Neural cell (in vitro differentiated cells): Measurements from ENCODE around the gene CHST2. TPM values are rescaled to one million over a fixed set of nuclear protein-coding genes. Genes with fewer than 3 reads are reported as not detected.

Experiments
- H2AFZ ChIP-seq: fragments of 200-600, 300-800 bp; sonication (generic), shearing (Covaris generic); 2 replicates; pipeline ENCODE4 v1.6.0; 2014; ENCODE audit warnings: low read depth, mild to moderate bottlenecking, antibody characterized with exemption, low read length, moderate library complexity
- H3F3A ChIP-seq: fragments of 200-600 bp; shearing (Covaris generic); 2 replicates; pipeline ENCODE4 v1.6.1; 2016; ENCODE audit warnings: mild to moderate bottlenecking, moderate library complexity, mixed read lengths, antibody characterized with exemption, low read length; ENCODE audit not compliant: insufficient read depth, poor library complexity, severe bottlenecking
- H3K27ac ChIP-seq: fragments of 200-600, 300-800 bp; sonication (generic), shearing (Covaris generic); 2 replicates; pipeline ENCODE4 v1.5.1; 2014; ENCODE audit warnings: mild to moderate bottlenecking, low read length, moderate library complexity
- H3K27me3 ChIP-seq: fragments of 300-800, 200-600 bp; sonication (generic), shearing (Covaris generic); 2 replicates; pipeline ENCODE4 v1.6.0; 2014; ENCODE audit warnings: mild to moderate bottlenecking, low read depth, low read length, moderate library complexity; ENCODE audit not compliant: insufficient read depth
- H3K36me3 ChIP-seq: fragments of 300-800, 200-600 bp; sonication (generic), shearing (Covaris generic); 2 replicates; pipeline ENCODE4 v1.5.1; 2014; ENCODE audit warnings: mild to moderate bottlenecking, antibody characterized with exemption, low read length, moderate library complexity; ENCODE audit not compliant: insufficient read depth
- H3K4me2 ChIP-seq: fragments of 300-800, 200-600 bp; sonication (generic), shearing (Covaris generic); 2 replicates; pipeline ENCODE4 v1.6.0; 2014; ENCODE audit warnings: mild to moderate bottlenecking, low read length
- H3K4me3 ChIP-seq: fragments of 300-800, 200-600 bp; sonication (generic), shearing (Covaris generic); 2 replicates; pipeline ENCODE4 v1.5.1; 2014; ENCODE audit warnings: mild to moderate bottlenecking, low read length, moderate library complexity
- H3K79me2 ChIP-seq: fragments of 200-600 bp; shearing (Covaris generic); replicated peaks from 2 replicates; pipeline ENCODE4 v1.6.0; 2014; ENCODE audit warnings: mild to moderate bottlenecking, low read length, moderate library complexity; ENCODE audit not compliant: insufficient read depth
- H3K9ac ChIP-seq: fragments of 300-800, 200-600 bp; sonication (generic), shearing (Covaris generic); 2 replicates; pipeline ENCODE4 v1.6.1; 2016; ENCODE audit warnings: mild to moderate bottlenecking, low read length, mixed read lengths
- H3K9me2 ChIP-seq: fragments of 200-600 bp; shearing (Covaris generic); 2 replicates; pipeline ENCODE4 v1.6.1; 2016; ENCODE audit warnings: mild to moderate bottlenecking, low read length, mixed read lengths; ENCODE audit not compliant: insufficient read depth
- H3K9me3 ChIP-seq: fragments of 200-600, 300-800 bp; sonication (generic), shearing (Covaris generic); 2 replicates; pipeline ENCODE4 v1.6.1; 2016; ENCODE audit warnings: mild to moderate bottlenecking, mixed run types, low read length, moderate library complexity, mixed read lengths
- H4K20me1 ChIP-seq: fragments of 200-600 bp; shearing (Covaris generic); 2 replicates; pipeline ENCODE4 v1.6.1; 2016; ENCODE audit warnings: mild to moderate bottlenecking, mixed run types; ENCODE audit not compliant: insufficient read depth
- CTCF ChIP-seq: fragments of 450-650 bp; IDR thresholded peaks from 2 replicates; pipeline ENCODE4 v1.5.1; 2014; ENCODE audit warnings: antibody characterized with exemption, mild to moderate bottlenecking, moderate library complexity; ENCODE audit not compliant: poor library complexity, severe bottlenecking
- EP300 ChIP-seq: fragments of 450-650 bp; conservative IDR thresholded peaks from 2 replicates; pipeline ENCODE4 v1.6.1; 2014; ENCODE audit warnings: antibody characterized with exemption, mild to moderate bottlenecking, moderate library complexity; ENCODE audit not compliant: poor library complexity, severe bottlenecking
- EZH2 ChIP-seq: fragments of 200-600, 300-800 bp; shearing (Covaris generic), sonication (generic); IDR thresholded peaks from 2 replicates; pipeline ENCODE4 v1.6.1; 2014; ENCODE audit warnings: antibody characterized with exemption, low read length, borderline replicate concordance, mild to moderate bottlenecking; ENCODE audit not compliant: insufficient read depth, poor library complexity, severe bottlenecking
- MXI1 ChIP-seq: fragments of 450-650 bp; conservative IDR thresholded peaks from 2 replicates; pipeline ENCODE4 v1.6.1; 2014; ENCODE audit warnings: antibody characterized with exemption, mild to moderate bottlenecking; ENCODE audit not compliant: poor library complexity, severe bottlenecking
- POLR2AphosphoS5 ChIP-seq: IDR thresholded peaks from 2 replicates; pipeline ENCODE4 v1.6.1; 2012
- RAD21 ChIP-seq: fragments of 450-650 bp; conservative IDR thresholded peaks from 2 replicates; pipeline ENCODE4 v1.6.1; 2014; ENCODE audit warnings: antibody characterized with exemption, mild to moderate bottlenecking, moderate library complexity
- SMC3 ChIP-seq: fragments of 450-650 bp; conservative IDR thresholded peaks from 2 replicates; pipeline ENCODE4 v1.6.1; 2014; ENCODE audit warnings: antibody characterized with exemption, mild to moderate bottlenecking, moderate library complexity; ENCODE audit not compliant: poor library complexity
- TAF1 ChIP-seq: IDR thresholded peaks from 2 replicates; pipeline ENCODE4 v1.6.1; 2012; ENCODE audit warnings: low read depth
- polyA plus RNA-seq: library from polyadenylated mRNA; depleted of rRNA; stranded (reverse); fragments of >200 nt; gene quantifications from 2 replicates; pipeline ENCODE4 v1.2.3, GENCODE V29; 2014
- TF ChIP-seq, protein P1 (sequence below): IDR thresholded peaks from 2 replicates; pipeline ENCODE4 v1.6.1; 2012; ENCODE audit warnings: borderline replicate concordance

Gene CHST2
- polyA plus RNA-seq, 1 donor from 2014 or later, result 5.0 TPM

DNA sequence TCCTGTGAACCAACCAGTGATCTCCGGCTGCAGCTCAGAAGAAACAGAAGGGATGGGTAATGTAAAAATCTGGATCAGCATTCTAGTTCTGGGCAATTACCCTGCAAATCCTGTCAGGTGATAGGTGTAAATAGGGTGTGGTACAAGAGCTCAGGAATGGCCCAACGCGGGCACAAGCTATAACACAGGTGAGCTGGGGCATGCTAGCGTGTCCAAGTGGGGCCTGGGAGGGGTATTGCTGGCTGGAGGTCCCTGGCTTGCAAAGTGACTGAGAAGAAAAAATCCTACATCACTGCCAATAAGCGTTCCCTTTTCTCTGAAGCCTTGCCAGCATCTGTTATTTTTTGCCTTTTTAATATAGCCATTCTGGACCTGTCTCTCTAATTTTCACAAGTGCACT lies 9.7 kb upstream of the CHST2 start:
- no peaks in the 10 kb centered on the region for H3K9me2 ChIP-seq
- peaks cover 3% of the 10 kb centered on the region for H3K9me3 ChIP-seq
- no peaks in the 10 kb centered on the region for H3K27me3 ChIP-seq
- H3K27ac ChIP-seq, result no peak overlapping the region
- no peak overlapping the region for H3K4me2 ChIP-seq
- no peak overlapping the region for H3K9ac ChIP-seq
- H3F3A ChIP-seq, result no peaks in the 10 kb centered on the region
- H3K4me3 ChIP-seq, result no peak overlapping the region
- no peak for TF ChIP-seq MXI1
- no peak for TF ChIP-seq RAD21
- TF ChIP-seq SMC3, result no peak
- TF ChIP-seq POLR2AphosphoS5, result no peak
- TF ChIP-seq EP300, result no peak
- TF ChIP-seq TAF1, result no peak
- no peak for TF ChIP-seq EZH2
- TF ChIP-seq, protein P1, sequence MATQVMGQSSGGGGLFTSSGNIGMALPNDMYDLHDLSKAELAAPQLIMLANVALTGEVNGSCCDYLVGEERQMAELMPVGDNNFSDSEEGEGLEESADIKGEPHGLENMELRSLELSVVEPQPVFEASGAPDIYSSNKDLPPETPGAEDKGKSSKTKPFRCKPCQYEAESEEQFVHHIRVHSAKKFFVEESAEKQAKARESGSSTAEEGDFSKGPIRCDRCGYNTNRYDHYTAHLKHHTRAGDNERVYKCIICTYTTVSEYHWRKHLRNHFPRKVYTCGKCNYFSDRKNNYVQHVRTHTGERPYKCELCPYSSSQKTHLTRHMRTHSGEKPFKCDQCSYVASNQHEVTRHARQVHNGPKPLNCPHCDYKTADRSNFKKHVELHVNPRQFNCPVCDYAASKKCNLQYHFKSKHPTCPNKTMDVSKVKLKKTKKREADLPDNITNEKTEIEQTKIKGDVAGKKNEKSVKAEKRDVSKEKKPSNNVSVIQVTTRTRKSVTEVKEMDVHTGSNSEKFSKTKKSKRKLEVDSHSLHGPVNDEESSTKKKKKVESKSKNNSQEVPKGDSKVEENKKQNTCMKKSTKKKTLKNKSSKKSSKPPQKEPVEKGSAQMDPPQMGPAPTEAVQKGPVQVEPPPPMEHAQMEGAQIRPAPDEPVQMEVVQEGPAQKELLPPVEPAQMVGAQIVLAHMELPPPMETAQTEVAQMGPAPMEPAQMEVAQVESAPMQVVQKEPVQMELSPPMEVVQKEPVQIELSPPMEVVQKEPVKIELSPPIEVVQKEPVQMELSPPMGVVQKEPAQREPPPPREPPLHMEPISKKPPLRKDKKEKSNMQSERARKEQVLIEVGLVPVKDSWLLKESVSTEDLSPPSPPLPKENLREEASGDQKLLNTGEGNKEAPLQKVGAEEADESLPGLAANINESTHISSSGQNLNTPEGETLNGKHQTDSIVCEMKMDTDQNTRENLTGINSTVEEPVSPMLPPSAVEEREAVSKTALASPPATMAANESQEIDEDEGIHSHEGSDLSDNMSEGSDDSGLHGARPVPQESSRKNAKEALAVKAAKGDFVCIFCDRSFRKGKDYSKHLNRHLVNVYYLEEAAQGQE, result no peak
- no peak for TF ChIP-seq CTCF
- H3K79me2 ChIP-seq, result no peaks in the 10 kb centered on the region
- H2AFZ ChIP-seq, result no peak overlapping the region
- H4K20me1 ChIP-seq, result no peaks in the 10 kb centered on the region
- no peaks in the 10 kb centered on the region for H3K36me3 ChIP-seq

- Histone ChIP-seq H3K27ac (no peak overlapping the region), H2AFZ (no peak overlapping the region), H3K9me3 (no peaks in the 10 kb centered on the region), H3F3A (no peaks in the 10 kb centered on the region), H3K4me2 (no peak overlapping the region), H3K4me3 (no peak overlapping the region), H3K9ac (no peak overlapping the region), H3K36me3 (no peaks in the 10 kb centered on the region), H3K79me2 (no peaks in the 10 kb centered on the region), H3K27me3 (no peaks in the 10 kb centered on the region), H3K9me2 (no peaks in the 10 kb centered on the region), H4K20me1 (no peaks in the 10 kb centered on the region)
- TF ChIP-seq SMC3 (no peak), POLR2AphosphoS5 (no peak), EP300 (no peak), MXI1 (no peak), RAD21 (no peak), CTCF (no peak), EZH2 (no peak), TAF1 (no peak)
- TF ChIP-seq, protein P1, result no peak
These were observed 9.2 kb upstream of the CHST2 start for GRCh38 chr3:143110371-143110770.
